PC-9 (cell line): ENCODE results near the gene FCRL6.

Source experiments
- EZH2 ChIP-seq: fragments of 200-600 bp; sonication (generic); IDR thresholded peaks from 2 replicates; pipeline ENCODE4 v1.8.0; 2017; ENCODE audit warnings: antibody characterized with exemption, low read depth
- TF ChIP-seq, protein P1 (sequence below): fragments of 200-600 bp; sonication (generic); conservative IDR thresholded peaks from 2 replicates; pipeline ENCODE4 v1.6.1; 2017; ENCODE audit warnings: mixed run types, antibody characterized with exemption, mild to moderate bottlenecking, moderate library complexity

DNA sequence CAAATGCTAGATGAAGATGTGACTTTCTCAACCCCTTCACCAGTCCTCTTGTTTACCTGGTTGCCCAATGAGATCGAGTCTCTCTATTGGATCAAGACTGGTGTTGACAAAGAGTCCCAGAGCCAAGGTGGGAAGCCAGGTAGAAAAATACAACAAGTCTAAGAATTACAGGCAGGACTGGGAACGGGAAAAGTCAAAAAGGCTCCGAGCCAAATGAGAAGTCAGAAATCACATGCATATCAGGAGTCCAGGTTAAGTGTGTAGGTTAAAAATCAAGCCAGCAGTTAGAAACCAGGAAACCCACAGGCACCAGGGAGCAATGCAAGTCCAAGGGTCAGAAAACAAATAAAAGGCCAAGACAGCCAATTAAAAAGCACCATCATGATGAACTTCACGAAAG, 48.8 kb upstream of the FCRL6 start:
- TF ChIP-seq, protein P1, sequence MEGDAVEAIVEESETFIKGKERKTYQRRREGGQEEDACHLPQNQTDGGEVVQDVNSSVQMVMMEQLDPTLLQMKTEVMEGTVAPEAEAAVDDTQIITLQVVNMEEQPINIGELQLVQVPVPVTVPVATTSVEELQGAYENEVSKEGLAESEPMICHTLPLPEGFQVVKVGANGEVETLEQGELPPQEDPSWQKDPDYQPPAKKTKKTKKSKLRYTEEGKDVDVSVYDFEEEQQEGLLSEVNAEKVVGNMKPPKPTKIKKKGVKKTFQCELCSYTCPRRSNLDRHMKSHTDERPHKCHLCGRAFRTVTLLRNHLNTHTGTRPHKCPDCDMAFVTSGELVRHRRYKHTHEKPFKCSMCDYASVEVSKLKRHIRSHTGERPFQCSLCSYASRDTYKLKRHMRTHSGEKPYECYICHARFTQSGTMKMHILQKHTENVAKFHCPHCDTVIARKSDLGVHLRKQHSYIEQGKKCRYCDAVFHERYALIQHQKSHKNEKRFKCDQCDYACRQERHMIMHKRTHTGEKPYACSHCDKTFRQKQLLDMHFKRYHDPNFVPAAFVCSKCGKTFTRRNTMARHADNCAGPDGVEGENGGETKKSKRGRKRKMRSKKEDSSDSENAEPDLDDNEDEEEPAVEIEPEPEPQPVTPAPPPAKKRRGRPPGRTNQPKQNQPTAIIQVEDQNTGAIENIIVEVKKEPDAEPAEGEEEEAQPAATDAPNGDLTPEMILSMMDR: no peak
- TF ChIP-seq EZH2: no peak
